Trophoblast cell (in vitro differentiated cells and primary cell): ENCODE results near the gene SLIT3.

ENCODE experiments used
- DNase-seq, 2 donors: peaks; one replicate each; pipeline ENCODE4 v3.0.0-alpha.2; 2016
- H2AFZ ChIP-seq: 2 replicates; pipeline ENCODE4 v1.6.1; 2013; ENCODE audit warnings: low read length, moderate library complexity, mild to moderate bottlenecking; ENCODE audit not compliant: insufficient read depth, poor library complexity
- H2AK5ac ChIP-seq: 2 replicates; pipeline ENCODE4 v1.6.1; 2013; ENCODE audit warnings: mild to moderate bottlenecking, low read length
- H2BK120ac ChIP-seq: 2 replicates; pipeline ENCODE4 v1.6.1; 2013; ENCODE audit warnings: low read length, mild to moderate bottlenecking, moderate library complexity; ENCODE audit not compliant: insufficient read depth, poor library complexity
- H2BK12ac ChIP-seq: 2 replicates; pipeline ENCODE4 v1.6.1; 2013; ENCODE audit warnings: mild to moderate bottlenecking, low read length, moderate library complexity
- H2BK5ac ChIP-seq: 2 replicates; pipeline ENCODE4 v1.6.1; 2013; ENCODE audit warnings: low read length, low read depth, moderate library complexity, mild to moderate bottlenecking; ENCODE audit not compliant: poor library complexity
- H3K14ac ChIP-seq: 2 replicates; pipeline ENCODE4 v1.6.1; 2013; ENCODE audit warnings: mild to moderate bottlenecking, low read length
- H3K18ac ChIP-seq: 2 replicates; pipeline ENCODE4 v1.6.1; 2013; ENCODE audit warnings: mild to moderate bottlenecking, low read length
- H3K23ac ChIP-seq: 2 replicates; pipeline ENCODE4 v1.6.1; 2013; ENCODE audit warnings: low read length
- H3K27ac ChIP-seq: 2 replicates; pipeline ENCODE4 v1.5.1; 2013; ENCODE audit warnings: low read depth, mild to moderate bottlenecking, inconsistent platforms, low read length, moderate library complexity
- H3K27me3 ChIP-seq: 2 replicates; pipeline ENCODE4 v1.6.1; 2013; ENCODE audit warnings: inconsistent platforms, mild to moderate bottlenecking, low read length, moderate library complexity; ENCODE audit not compliant: insufficient read depth
- H3K36me3 ChIP-seq, 2 experiments: 1 replicate in 1 of 2; 2 replicates in 1 of 2; pipeline ENCODE4 v1.6.1; 2013; ENCODE audit warnings: low read length in 2 of 2, mild to moderate bottlenecking in 2 of 2, moderate library complexity in 1 of 2; ENCODE audit not compliant: insufficient read depth in 2 of 2, control insufficient read depth in 1 of 2
- H3K4ac ChIP-seq: 2 replicates; pipeline ENCODE4 v1.6.1; 2013; ENCODE audit warnings: low read depth, mild to moderate bottlenecking, low read length, moderate library complexity
- H3K4me1 ChIP-seq, 2 experiments: 1 replicate in 1 of 2; 2 replicates in 1 of 2; pipeline ENCODE4 v1.6.1; 2013; ENCODE audit warnings: low read length in 2 of 2, mild to moderate bottlenecking in 2 of 2, moderate library complexity in 1 of 2; ENCODE audit not compliant: insufficient read depth in 2 of 2, control insufficient read depth in 1 of 2
- H3K4me2 ChIP-seq: 2 replicates; pipeline ENCODE4 v1.6.1; 2013; ENCODE audit warnings: inconsistent platforms, mild to moderate bottlenecking, low read length, moderate library complexity
- H3K4me3 ChIP-seq: 2 replicates; pipeline ENCODE4 v1.5.1; 2013; ENCODE audit warnings: mild to moderate bottlenecking, low read depth, low read length, inconsistent platforms
- H3K79me1 ChIP-seq: one replicate; pipeline ENCODE4 v1.6.1; 2013; ENCODE audit warnings: low read length
- H3K79me2 ChIP-seq: 2 replicates; pipeline ENCODE4 v1.6.1; 2013; ENCODE audit warnings: low read length, mild to moderate bottlenecking; ENCODE audit not compliant: control insufficient read depth, insufficient read depth, poor library complexity
- H3K9ac ChIP-seq: 2 replicates; pipeline ENCODE4 v1.6.1; 2013; ENCODE audit warnings: mild to moderate bottlenecking, low read length
- H3K9me3 ChIP-seq: 2 replicates; pipeline ENCODE4 v1.6.1; 2013; ENCODE audit warnings: low read depth, mild to moderate bottlenecking, control low read depth, inconsistent platforms, low read length; ENCODE audit not compliant: insufficient read depth
- H4K12ac ChIP-seq: 2 replicates; pipeline ENCODE4 v1.6.1; 2013; ENCODE audit warnings: low read depth, mild to moderate bottlenecking, low read length, moderate library complexity
- H4K8ac ChIP-seq: 2 replicates; pipeline ENCODE4 v1.6.1; 2013; ENCODE audit warnings: low read depth, mild to moderate bottlenecking, low read length, moderate library complexity
- H4K91ac ChIP-seq: one replicate; pipeline ENCODE4 v1.6.1; 2013; ENCODE audit warnings: low read depth, mild to moderate bottlenecking, low read length, moderate library complexity
- whole genome bisulfite sequencing: extraction: QIAGEN DNeasy Blood & Tissue Kit; methylation state at CpG from one replicate; pipeline ENCODE4 v1.1.7; 2013; ENCODE audit warnings: missing lambda C conversion rate; ENCODE audit not compliant: insufficient read length, insufficient coverage; ENCODE audit errors: extremely low coverage; 5-methylcytosine and 5-hydroxymethylcytosine counted together

SLIT3 gene

GRCh38 chr5:168847511-168848073 lies 453.3 kb downstream of the SLIT3 start:
- Histone ChIP-seq H3K9me3 (no peaks in the 10 kb centered on the region), H3K14ac (no peak overlapping the region), H3K36me3 (peaks cover 5 to 6% of the 10 kb centered on the region in 2 experiments), H3K18ac (no peak overlapping the region), H3K4me2 (no peak overlapping the region), H2BK5ac (no peak overlapping the region), H3K4me1 (no peaks in the 10 kb centered on the region), H4K91ac (no peak overlapping the region), H3K27me3 (no peaks in the 10 kb centered on the region), H2AFZ (no peak overlapping the region), H4K12ac (no peak overlapping the region), H2AK5ac (no peak overlapping the region), H3K4me3 (no peak overlapping the region), H4K8ac (no peak overlapping the region), H3K27ac (no peak overlapping the region), H3K79me1 (no peaks in the 10 kb centered on the region), H3K9ac (no peak overlapping the region), H2BK120ac (no peak overlapping the region), H3K23ac (no peak overlapping the region), H2BK12ac (no peak overlapping the region), H3K4ac (no peak overlapping the region), H3K79me2 (no peaks in the 10 kb centered on the region)
- no peak for DNase-seq
- WGBS: no CpG with 5 or more reads among the region's 10 CpGs

GRCh38 chr5:168844922-168845296 lies 456.0 kb downstream of the SLIT3 start:
- H2BK5ac ChIP-seq: no peak overlapping the region
- H3K4ac ChIP-seq: no peak overlapping the region
- no peak overlapping the region for H2BK120ac ChIP-seq
- no peak overlapping the region for H4K12ac ChIP-seq
- H3K27me3 ChIP-seq: no peaks in the 10 kb centered on the region
- no peak for DNase-seq
- no peak overlapping the region for H2BK12ac ChIP-seq
- H2AK5ac ChIP-seq: no peak overlapping the region
- H3K79me1 ChIP-seq: no peaks in the 10 kb centered on the region
- H3K36me3 ChIP-seq: peaks cover 5 to 8% of the 10 kb centered on the region in 2 experiments
- no peak overlapping the region for H4K8ac ChIP-seq
- no peak overlapping the region for H2AFZ ChIP-seq
- H3K4me3 ChIP-seq: no peak overlapping the region
- H3K23ac ChIP-seq: no peak overlapping the region
- H3K27ac ChIP-seq: no peak overlapping the region
- no peak overlapping the region for H3K4me2 ChIP-seq
- WGBS: no CpG with 5 or more reads among the region's 8 CpGs
- H4K91ac ChIP-seq: no peak overlapping the region
- H3K79me2 ChIP-seq: no peaks in the 10 kb centered on the region
- H3K18ac ChIP-seq: no peak overlapping the region
- H3K9me3 ChIP-seq: no peaks in the 10 kb centered on the region
- no peak overlapping the region for H3K9ac ChIP-seq
- H3K14ac ChIP-seq: no peak overlapping the region
- H3K4me1 ChIP-seq: no peaks in the 10 kb centered on the region

GRCh38 chr5:168844016-168844921 lies 456.7 kb downstream of the SLIT3 start:
- Histone ChIP-seq H3K23ac (no peak overlapping the region), H2BK5ac (no peak overlapping the region), H3K4me2 (no peak overlapping the region), H3K4me3 (no peak overlapping the region), H3K79me2 (no peaks in the 10 kb centered on the region), H3K27ac (no peak overlapping the region), H3K9ac (no peak overlapping the region), H3K79me1 (no peaks in the 10 kb centered on the region), H3K18ac (no peak overlapping the region), H2AFZ (no peak overlapping the region), H4K8ac (no peak overlapping the region), H4K12ac (no peak overlapping the region), H4K91ac (no peak overlapping the region), H2AK5ac (no peak overlapping the region), H3K4me1 (no peaks in the 10 kb centered on the region), H2BK120ac (no peak overlapping the region), H3K14ac (no peak overlapping the region), H2BK12ac (no peak overlapping the region), H3K9me3 (no peaks in the 10 kb centered on the region), H3K36me3 (peaks cover 5 to 8% of the 10 kb centered on the region in 2 experiments), H3K4ac (no peak overlapping the region), H3K27me3 (no peaks in the 10 kb centered on the region)
- no peak for DNase-seq
- no CpG with 5 or more reads among the region's 25 CpGs for WGBS

GRCh38 chr5:168843277-168844015 lies 457.5 kb downstream of the SLIT3 start:
- H3K4me1 ChIP-seq: no peaks in the 10 kb centered on the region
- H3K4ac ChIP-seq: no peak overlapping the region
- no peaks in the 10 kb centered on the region for H3K9me3 ChIP-seq
- H3K36me3 ChIP-seq: peaks cover 5 to 8% of the 10 kb centered on the region in 2 experiments
- no peak overlapping the region for H2AFZ ChIP-seq
- no peak overlapping the region for H3K18ac ChIP-seq
- H3K27me3 ChIP-seq: no peaks in the 10 kb centered on the region
- DNase-seq: no peak
- no peaks in the 10 kb centered on the region for H3K79me2 ChIP-seq
- H3K9ac ChIP-seq: no peak overlapping the region
- H3K4me2 ChIP-seq: no peak overlapping the region
- H3K14ac ChIP-seq: no peak overlapping the region
- no peak overlapping the region for H4K12ac ChIP-seq
- H3K23ac ChIP-seq: no peak overlapping the region
- H3K4me3 ChIP-seq: no peak overlapping the region
- no peak overlapping the region for H2AK5ac ChIP-seq
- no CpG with 5 or more reads among the region's 7 CpGs for WGBS
- H4K8ac ChIP-seq: no peak overlapping the region
- H3K79me1 ChIP-seq: no peaks in the 10 kb centered on the region
- no peak overlapping the region for H2BK5ac ChIP-seq
- H2BK12ac ChIP-seq: no peak overlapping the region
- H3K27ac ChIP-seq: no peak overlapping the region
- no peak overlapping the region for H4K91ac ChIP-seq
- no peak overlapping the region for H2BK120ac ChIP-seq
